GM06990 (cell line): Measurements from ENCODE around the gene TCL1B.

Source experiments
- DNase-seq: peaks from one replicate; pipeline ENCODE4 v3.0.0-alpha.2; 2011; ENCODE audit not compliant: insufficient read length; ENCODE audit errors: extremely low read depth
- H3K27me3 ChIP-seq: replicated peaks from 2 replicates; pipeline ENCODE4 v1.6.0; 2011; ENCODE audit warnings: low read length; ENCODE audit not compliant: control insufficient read depth, insufficient read depth
- H3K36me3 ChIP-seq: 2 replicates; pipeline ENCODE4 v1.5.1; 2011; ENCODE audit warnings: low read length; ENCODE audit not compliant: control insufficient read depth, insufficient read depth
- H3K4me3 ChIP-seq: replicated peaks from 2 replicates; pipeline ENCODE4 v1.5.1; 2011; ENCODE audit warnings: low read depth, mild to moderate bottlenecking, control low read depth, low read length
- TF ChIP-seq, protein P1 (sequence below): IDR thresholded peaks from 2 replicates; pipeline ENCODE4 v1.5.1; 2011; ENCODE audit warnings: low read length, control low read depth, mild to moderate bottlenecking, inconsistent platforms; ENCODE audit not compliant: insufficient read depth, poor library complexity, severe bottlenecking

Gene TCL1B

GRCh38 chr14:95739356-95739755 lies 53.1 kb downstream of the TCL1B start:
- no peak for DNase-seq
- Histone ChIP-seq H3K4me3 (no peak overlapping the region), H3K36me3 (no peaks in the 10 kb centered on the region), H3K27me3 (no peaks in the 10 kb centered on the region; the same call in 1 of the 2 replicates)
- TF ChIP-seq, protein P1, sequence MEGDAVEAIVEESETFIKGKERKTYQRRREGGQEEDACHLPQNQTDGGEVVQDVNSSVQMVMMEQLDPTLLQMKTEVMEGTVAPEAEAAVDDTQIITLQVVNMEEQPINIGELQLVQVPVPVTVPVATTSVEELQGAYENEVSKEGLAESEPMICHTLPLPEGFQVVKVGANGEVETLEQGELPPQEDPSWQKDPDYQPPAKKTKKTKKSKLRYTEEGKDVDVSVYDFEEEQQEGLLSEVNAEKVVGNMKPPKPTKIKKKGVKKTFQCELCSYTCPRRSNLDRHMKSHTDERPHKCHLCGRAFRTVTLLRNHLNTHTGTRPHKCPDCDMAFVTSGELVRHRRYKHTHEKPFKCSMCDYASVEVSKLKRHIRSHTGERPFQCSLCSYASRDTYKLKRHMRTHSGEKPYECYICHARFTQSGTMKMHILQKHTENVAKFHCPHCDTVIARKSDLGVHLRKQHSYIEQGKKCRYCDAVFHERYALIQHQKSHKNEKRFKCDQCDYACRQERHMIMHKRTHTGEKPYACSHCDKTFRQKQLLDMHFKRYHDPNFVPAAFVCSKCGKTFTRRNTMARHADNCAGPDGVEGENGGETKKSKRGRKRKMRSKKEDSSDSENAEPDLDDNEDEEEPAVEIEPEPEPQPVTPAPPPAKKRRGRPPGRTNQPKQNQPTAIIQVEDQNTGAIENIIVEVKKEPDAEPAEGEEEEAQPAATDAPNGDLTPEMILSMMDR = no peak

GRCh38 chr14:95741038-95741490 lies 54.8 kb downstream of the TCL1B start:
- DNase-seq = no peak
- Histone ChIP-seq H3K27me3 (no peaks in the 10 kb centered on the region; the same call in none of the 2 replicates), H3K4me3 (no peak overlapping the region), H3K36me3 (no peaks in the 10 kb centered on the region)
- TF ChIP-seq, protein P1 = no peak

DNA sequence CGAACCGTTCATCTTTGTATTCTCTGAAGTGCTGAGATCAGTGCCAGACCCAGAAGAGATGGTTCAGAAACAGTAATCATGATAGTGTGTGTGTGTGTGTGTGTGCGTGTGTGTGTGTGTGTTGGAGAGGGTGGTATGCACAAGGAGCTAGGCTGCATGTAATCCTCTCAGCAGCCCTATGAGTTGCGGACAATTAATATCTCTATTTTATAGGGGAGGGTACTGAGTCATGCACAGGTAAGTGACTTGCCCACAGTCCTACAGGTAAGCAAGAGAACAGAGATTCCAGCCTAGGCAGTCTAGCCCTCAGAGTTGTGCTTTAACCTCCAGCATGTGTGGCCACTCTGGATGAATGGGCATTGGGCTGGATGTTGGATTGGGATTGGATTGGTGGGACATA lies 55.6 kb downstream of the TCL1B start:
- Histone ChIP-seq H3K36me3 (no peaks in the 10 kb centered on the region), H3K4me3 (no peak overlapping the region), H3K27me3 (no peaks in the 10 kb centered on the region; the same call in none of the 2 replicates)
- no peak for DNase-seq
- TF ChIP-seq, protein P1 = no peak
